Astrocyte (in vitro differentiated cells and primary cell): ENCODE results near the gene CIB4.

Source experiments
- CTCF ChIP-seq: IDR thresholded peaks from 2 replicates; pipeline ENCODE4 v1.5.1; 2011; ENCODE audit warnings: low read depth, mild to moderate bottlenecking, inconsistent platforms, low read length, moderate library complexity; ENCODE audit not compliant: insufficient read depth
- EZH2 ChIP-seq: IDR thresholded peaks from 2 replicates; pipeline ENCODE4 v1.6.1; 2012; ENCODE audit warnings: mild to moderate bottlenecking, low read length, inconsistent platforms; ENCODE audit not compliant: insufficient read depth

GRCh38 chr2:26534865-26535662, 106.1 kb downstream of the CIB4 start:
- TF ChIP-seq CTCF (no peak), EZH2 (no peak)
